ENCODE measurements around the gene OLFML2A.

OLFML2A gene

GRCh38 chr9:124783830-124784229, 6.9 kb downstream of the OLFML2A start:
- in situ Hi-C loops (cut with MboI; ENCODE audit: low pct_unique_long_range_greater_than_20kb, low sequenced_read_pairs, unreplicated experiment): loop anchor here (25.0 kb wide), 1 partner anchor 578 kb away; no protein-coding TSS in a partner anchor

GRCh38 chr9:124784509-124784908, 7.6 kb downstream of the OLFML2A start:
- TF ChIP-seq CTCF (IDR thresholded peaks at IDR 0.05; ENCODE audit: extremely low read depth, insufficient read depth, missing control alignments): no peak
- DNase-seq (ENCODE audit: low spot score): no peak
- in situ Hi-C loops (cut with MboI; ENCODE audit: low pct_unique_long_range_greater_than_20kb, low sequenced_read_pairs, unreplicated experiment): loop anchor here (25.0 kb wide), 1 partner anchor 578 kb away; no protein-coding TSS in a partner anchor

More at GRCh38 chr9:124783830-124784229, 6.9 kb downstream of the OLFML2A start:
- TF ChIP-seq CTCF (IDR thresholded peaks at IDR 0.05; ENCODE audit: extremely low read depth, insufficient read depth, missing control alignments): no peak
- DNase-seq (ENCODE audit: low spot score): no peak

GRCh38 chr9:124786881-124787573, 10.1 kb downstream of the OLFML2A start:
- TF ChIP-seq CTCF (IDR thresholded peaks at IDR 0.05; ENCODE audit: extremely low read depth, insufficient read depth, missing control alignments): no peak
- in situ Hi-C loops (cut with MboI; ENCODE audit: low pct_unique_long_range_greater_than_20kb, low sequenced_read_pairs, unreplicated experiment): loop anchor here (25.0 kb wide), 1 partner anchor 575 kb away; no protein-coding TSS in a partner anchor
- no peak for DNase-seq (ENCODE audit: low spot score)

GRCh38 chr9:124788542-124789217, 11.7 kb downstream of the OLFML2A start:
- DNase-seq (ENCODE audit: low spot score): no peak
- in situ Hi-C loops (cut with MboI; ENCODE audit: low pct_unique_long_range_greater_than_20kb, low sequenced_read_pairs, unreplicated experiment): loop anchor here (25.0 kb wide), 1 partner anchor 574 kb away; no protein-coding TSS in a partner anchor
- TF ChIP-seq CTCF (IDR thresholded peaks at IDR 0.05; ENCODE audit: extremely low read depth, insufficient read depth, missing control alignments): no peak

- no peak for DNase-seq (ENCODE audit: low spot score)
- no peak for TF ChIP-seq CTCF (IDR thresholded peaks at IDR 0.05; ENCODE audit: extremely low read depth, insufficient read depth, missing control alignments)
- in situ Hi-C loops (cut with MboI; ENCODE audit: low pct_unique_long_range_greater_than_20kb, low sequenced_read_pairs, unreplicated experiment): loop anchor here (25.0 kb wide), 1 partner anchor 573 kb away; no protein-coding TSS in a partner anchor
Observed at GRCh38 chr9:124789531-124789930, 12.6 kb downstream of the OLFML2A start.

GRCh38 chr9:124790301-124790700, 13.4 kb downstream of the OLFML2A start:
- in situ Hi-C loops (cut with MboI; ENCODE audit: low pct_unique_long_range_greater_than_20kb, low sequenced_read_pairs, unreplicated experiment): loop anchor here (10.0 to 25.0 kb wide), 2 partner anchors 54 to 572 kb away; no protein-coding TSS in a partner anchor
- TF ChIP-seq CTCF (IDR thresholded peaks at IDR 0.05; ENCODE audit: extremely low read depth, insufficient read depth, missing control alignments): no peak
- no peak for DNase-seq (ENCODE audit: low spot score)

All from GM13977 (cell line).